K562 (cell line): ENCODE measurements around the gene DHX40. TPM values are rescaled to one million over a fixed set of nuclear protein-coding genes. Genes with fewer than 3 reads are reported as not detected.

Experiments used
- ATAC-seq: fragments of 200-7000 bp; cut with Tn5 transposase; 3 replicates; pipeline ENCODE4 v1.9.1; 2020; ENCODE audit warnings: moderate library complexity
- BruUV-seq: library from RNA; stranded (reverse); fragments of 400-500 nt; replicated peaks from 2 replicates; lab custom pipeline; 2021; lab: Mats Ljungman, UMichigan
- CTCF ChIA-PET: fragments of 300-600 bp; formaldehyde crosslinking; extraction: SDS; loops from one replicate; lab custom pipeline; 2021; ENCODE audit warnings: low intra/inter-chr PET ratio; lab: Yijun Ruan, JAX
- POLR2A ChIA-PET: fragments of 300-600, 350-650 bp; sonication (Branson Sonifier 250); formaldehyde crosslinking; extraction: SDS; loops from one replicate; lab custom pipeline; 2021; ENCODE audit warnings: antibody characterized with exemption, inconsistent platforms; lab: Yijun Ruan, JAX
- DNase-seq, 4 experiments: peaks; one replicate each; pipeline versions ENCODE4 v3.0.0 to v3.0.0-alpha.2; 2011 to 2018; ENCODE audit warnings: low spot score in 3 of 4, mixed read lengths in 3 of 4; ENCODE audit errors: extremely low read depth in 1 of 4
- FAIRE-seq: peaks from 2 replicates; lab custom pipeline; 2011; peaks lifted over from hg19 to GRCh38; lab: Jason Lieb, UNC
- H2AFZ ChIP-seq: 2 replicates; pipeline ENCODE4 v1.6.0; 2011; ENCODE audit warnings: low read depth, low read length, control low read depth, inconsistent platforms
- H3K27ac ChIP-seq: fragments of 200-600 bp; 3 replicates; pipeline ENCODE4 v1.8.0; 2011; ENCODE audit warnings: low read depth, mild to moderate bottlenecking, control low read depth, inconsistent platforms, low read length, moderate library complexity, mixed read lengths; ENCODE audit errors: extremely low read depth
- H3K27me3 ChIP-seq, 2 experiments: fragments of 300-600 bp in 1 of 2; 2 replicates in 1 of 2; 3 replicates in 1 of 2; pipeline versions ENCODE4 v1.6.0 to v1.8.0; 2011; ENCODE audit warnings: inconsistent platforms in 2 of 2, low read length in 2 of 2, mild to moderate bottlenecking in 1 of 2, mixed read lengths in 1 of 2, moderate library complexity in 1 of 2; ENCODE audit not compliant: control insufficient read depth in 2 of 2, insufficient read depth in 2 of 2
- H3K36me3 ChIP-seq: fragments of 300-600 bp; 3 replicates; pipeline ENCODE4 v1.8.0; 2011; ENCODE audit warnings: mild to moderate bottlenecking, low read length, inconsistent platforms; ENCODE audit not compliant: control insufficient read depth, insufficient read depth
- H3K4me1 ChIP-seq, 2 experiments: fragments of 200-600 bp in 1 of 2; replicated peaks in 1 of 2; 2 replicates in 1 of 2; 3 replicates in 1 of 2; pipeline versions ENCODE4 v1.5.1 to v1.8.0; 2011; ENCODE audit warnings: inconsistent platforms in 2 of 2, low read length in 2 of 2, mild to moderate bottlenecking in 1 of 2, mixed read lengths in 1 of 2, moderate library complexity in 1 of 2; ENCODE audit not compliant: control insufficient read depth in 2 of 2, insufficient read depth in 2 of 2
- H3K4me2 ChIP-seq: 2 replicates; pipeline ENCODE4 v1.6.1; 2011; ENCODE audit warnings: low read length, control low read depth, inconsistent platforms, mixed read lengths; ENCODE audit not compliant: insufficient read depth
- H3K4me3 ChIP-seq: fragments of 200-600 bp; sonication (generic), shearing (Covaris generic); 2 replicates; pipeline ENCODE4 v1.5.1; 2016; ENCODE audit warnings: control low read depth, inconsistent platforms
- H3K79me2 ChIP-seq: fragments of 200-600 bp; 3 replicates; pipeline ENCODE4 v1.8.0; 2011; ENCODE audit warnings: low read length, inconsistent platforms; ENCODE audit not compliant: control insufficient read depth, insufficient read depth
- H3K9ac ChIP-seq, 2 experiments: 2 replicates each; pipeline versions ENCODE4 v1.6.0 to v1.6.1; 2011; ENCODE audit warnings: low read depth in 2 of 2, low read length in 2 of 2, control low read depth in 1 of 2, inconsistent platforms in 1 of 2, mild to moderate bottlenecking in 1 of 2, mixed read lengths in 1 of 2; ENCODE audit not compliant: insufficient read depth in 1 of 2
- H3K9me1 ChIP-seq: one replicate; pipeline ENCODE4 v1.6.0; 2011; ENCODE audit warnings: inconsistent platforms, mild to moderate bottlenecking, low read length, moderate library complexity; ENCODE audit not compliant: control insufficient read depth, insufficient read depth
- H3K9me3 ChIP-seq: replicated peaks from 2 replicates; pipeline ENCODE4 v1.5.1; 2011; ENCODE audit warnings: low read depth, low read length, inconsistent platforms; ENCODE audit not compliant: control insufficient read depth, insufficient read depth
- H4K20me1 ChIP-seq: replicated peaks from 2 replicates; pipeline ENCODE4 v1.6.1; 2011; ENCODE audit warnings: low read length, inconsistent platforms, mixed read lengths; ENCODE audit not compliant: control insufficient read depth, insufficient read depth
- CTCFL ChIP-seq: IDR thresholded peaks from 2 replicates; pipeline ENCODE4 v1.6.1; 2011; ENCODE audit warnings: borderline replicate concordance, low read depth, mild to moderate bottlenecking, moderate library complexity, low read length; ENCODE audit not compliant: insufficient read depth, poor library complexity, severe bottlenecking
- FOXK1 ChIP-seq: sonication (generic); formaldehyde crosslinking; IDR thresholded peaks from 2 replicates; pipeline ENCODE4 v1.8.0; 2022; ENCODE audit warnings: missing genetic modification reagents, mild to moderate bottlenecking, borderline replicate concordance
- MYNN ChIP-seq, 2 experiments: sonication (generic); formaldehyde crosslinking in 1 of 2; IDR thresholded peaks; 2 replicates each; pipeline versions ENCODE4 v1.5.0 to v1.6.1; 2016 to 2020; ENCODE audit warnings: antibody characterized with exemption in 1 of 2, missing genetic modification reagents in 1 of 2
- NR0B1 ChIP-seq: fragments of 450-650 bp; IDR thresholded peaks from one replicate; pipeline ENCODE4 v1.6.1; 2018; ENCODE audit warnings: mild to moderate bottlenecking, moderate library complexity; ENCODE audit not compliant: partially characterized antibody
- ZNF592 ChIP-seq: fragments of 450-650 bp; IDR thresholded peaks from 2 replicates; pipeline ENCODE4 v1.6.1; 2017; ENCODE audit warnings: antibody characterized with exemption, mild to moderate bottlenecking
- WGBS: fragments of 100-300 bp; shearing (Covaris generic); methylation state at CpG from one replicate; pipeline ENCODE4 v1.1.6; 2016; ENCODE audit warnings: low coverage, mixed read lengths; ENCODE audit not compliant: insufficient coverage; ENCODE audit errors: missing lambda C conversion rate; 5-methylcytosine and 5-hydroxymethylcytosine counted together
- in situ Hi-C: fragments of 300-500 bp; cut with MboI; formaldehyde crosslinking; loops from 4 replicates; pipeline ENCODE4 v1.15.0; 2018; ENCODE audit warnings: inconsistent platforms, mixed read lengths
- intact Hi-C: fragments of 100-400 bp; cut with micrococcal nuclease; formaldehyde crosslinking; loops from 2 replicates; pipeline ENCODE4 v1.14.2; 2022
- polyA plus RNA-seq, 8 experiments: library from polyadenylated mRNA; depleted of rRNA in 4 of 8; stranded (reverse) in 5 of 8; unstranded in 3 of 8; fragments of >200 nt; fragmentation: Nextera tagmentation in 2 of 8; fragmentation: Illumina TruSeq in 1 of 8; extraction: Ambion mirVana in 2 of 8; extraction: Trizol in 1 of 8; gene quantifications; 2 replicates each; pipeline versions ENCODE4 v1.2.1 to v1.2.3, GENCODE V29; 2011 to 2014; ENCODE audit warnings: inconsistent platforms in 1 of 8, missing spikeins in 1 of 8
- total RNA-seq, 7 experiments: library from RNA; depleted of rRNA in 6 of 7; stranded (reverse); fragments of >200 nt in 6 of 7; fragmentation: Illumina TruSeq in 2 of 7; extraction: Trizol in 2 of 7; gene quantifications; 2 replicates each; pipeline versions ENCODE4 v1.2.1 to v1.2.3, GENCODE V29; 2011 to 2021; ENCODE audit warnings: low replicate concordance in 1 of 7

DHX40 gene
- total and polyA plus RNA-seq, 9 of the 15 experiments (the other 6 are each of a cell fraction or from before 2014, with no cell fraction given), result 7.2 to 38.6 (median 18.7) TPM

GRCh38 chr17:59561042-59561441 lies 4.4 kb upstream of the DHX40 start:
- FAIRE-seq (peak; percentile 84), DNase-seq (peak in 3 of 4 experiments; percentile 28 to 71 (median 58)), ATAC-seq (peak; percentile 86)
- CTCF ChIA-PET, result interaction anchor here (1.3 kb wide), 1 partner anchor 250 kb away, joined by 4 read pairs; no protein-coding TSS in a partner anchor
- H3K79me2 ChIP-seq, result peaks cover 6% of the 10 kb centered on the region
- H3K4me1 ChIP-seq, result peaks cover 7 to 8% of the 10 kb centered on the region in 2 experiments
- H3K36me3 ChIP-seq, result no peaks in the 10 kb centered on the region
- BruUV-seq, result no TSS peak
- in situ Hi-C loops (no loop called here), intact Hi-C loops (no loop called here)
- no peaks in the 10 kb centered on the region for H3K9me1 ChIP-seq
- 0 out of 5 replicates have a peak, but pooled peaks cover 0 to 2% of the 10 kb centered on the region in 2 experiments for H3K27me3 ChIP-seq
- no peak overlapping the region for H3K27ac ChIP-seq
- POLR2A ChIA-PET, result no interaction called here
- no peak overlapping the region for H3K4me2 ChIP-seq
- no peaks in the 10 kb centered on the region for H4K20me1 ChIP-seq
- 0 out of 2 replicates have a peak overlapping the region, but pooled peaks have one; percentile 25 for H2AFZ ChIP-seq
- WGBS, result 39% methylated on average over 2 of the region's 2 CpGs
- H3K9ac ChIP-seq, result no peak overlapping the region
- H3K9me3 ChIP-seq, result peaks cover 5% of the 10 kb centered on the region
- H3K4me3 ChIP-seq, result no peak overlapping the region
- TF ChIP-seq ZNF592 (no peak), MYNN (IDR thresholded peaks at IDR 0.05) (no peak), MYNN (CRISPR knock-in tag; IDR thresholded peaks at IDR 0.05) (no peak), NR0B1 (no peak), CTCFL (peak; percentile 61), FOXK1 (0 out of 2 replicates have a peak, but pooled peaks have one; percentile 30)
